Right lobe of liver (tissue), 6 donors: Measurements from ENCODE around the gene TENT5C. TPM values are rescaled to one million over a fixed set of nuclear protein-coding genes. Genes with fewer than 3 reads are reported as not detected.
A peak's percentile ranks its signal among the peaks of the same experiment; 100 is the strongest.

Experiments
- ATAC-seq, 4 donors: fragments of 200-7000 bp; cut with Tn5 transposase; one replicate each; pipeline ENCODE4 v1.9.1; 2020; ENCODE audit warnings: mild to moderate bottlenecking in 4 of 4, moderate library complexity in 4 of 4
- DNase-seq, 3 donors: peaks; one replicate each; pipeline ENCODE4 v3.0.0-alpha.2; 2020
- H3K27ac ChIP-seq, 3 donors: fragments of 200-600 bp; one replicate each; pipeline ENCODE4 v1.8.0; 2022
- H3K27me3 ChIP-seq, 2 donors: fragments of 200-600 bp; one replicate each; pipeline ENCODE4 v1.8.0; 2022
- H3K36me3 ChIP-seq, 4 donors: fragments of 200-600 bp; sonication (generic) in 1 of 4; one replicate each; pipeline versions ENCODE4 v1.5.1 to v1.8.0; 2017 to 2022; ENCODE audit warnings: control low read depth in 1 of 4
- H3K4me1 ChIP-seq, 4 donors: fragments of 200-600 bp; sonication (generic) in 1 of 4; one replicate each; pipeline versions ENCODE4 v1.5.1 to v1.8.0; 2017 to 2022; ENCODE audit warnings: control low read depth in 1 of 4
- H3K4me3 ChIP-seq, 3 donors: fragments of 200-600 bp; one replicate each; pipeline ENCODE4 v1.8.0; 2022
- H3K9me3 ChIP-seq, 4 donors: fragments of 200-600 bp; sonication (generic) in 1 of 4; one replicate each; pipeline versions ENCODE4 v1.5.1 to v1.8.0; 2017 to 2022; ENCODE audit warnings: control low read depth in 1 of 4
- POLR2A ChIP-seq: fragments of 450-650 bp; IDR thresholded peaks from one replicate; pipeline ENCODE4 v1.6.1; 2017; ENCODE audit warnings: antibody characterized with exemption, mild to moderate bottlenecking
- WGBS: methylation state at CpG from one replicate; pipeline ENCODE4 v1.1.6; 2018; ENCODE audit warnings: low coverage, low lambda C conversion rate; ENCODE audit not compliant: insufficient coverage; ENCODE audit errors: missing lambda C conversion rate; 5-methylcytosine and 5-hydroxymethylcytosine counted together
- intact Hi-C, 2 donors: fragments of 100-400 bp; cut with DNase I; formaldehyde crosslinking; loops; one replicate each; pipeline versions ENCODE4 v1.11.2 to v1.14.1; 2022
- total RNA-seq, 6 experiments: library from RNA; depleted of rRNA in 2 of 6; stranded (reverse); fragments of >200 nt in 2 of 6; fragmentation: NEBNext Ultra II Directional in 3 of 6; extraction: Animal tissue kit (Norgen Biotek cat#: 25700) in 3 of 6; gene quantifications; one replicate each; pipeline versions ENCODE4 v1.1.0 to v1.2.4, GENCODE V29; 2016 to 2023
- TF ChIP-seq, protein P1 (sequence below), 4 donors: fragments of 200-600 bp in 3 of 4; fragments of 450-650 bp in 1 of 4; IDR thresholded peaks; one replicate each; pipeline versions ENCODE4 v1.5.1 to v1.8.0; 2016 to 2022; ENCODE audit warnings: antibody characterized with exemption in 4 of 4, mild to moderate bottlenecking in 2 of 4
- donor health status: DM: no; HTN: yes; CAD: no.
- donor health status: DM: no; HTN: no; CAD: no.
- donor health status: DM: no; HTN: no; CAD: no.
- donor health status: DM: no; HTN: yes; CAD: no.
- donor health status: DM: no; HTN: yes; CAD: no.

Gene TENT5C
- total RNA-seq, 6 experiments from 2014 or later = 2.3 to 13.7 (median 3.0) TPM

- WGBS = 77% methylated on average over 4 of the region's 5 CpGs
- Histone ChIP-seq H3K4me3 (no peak overlapping the region), H3K9me3 (no peaks in the 10 kb centered on the region), H3K27me3 (no peaks in the 10 kb centered on the region), H3K36me3 (no peaks in the 10 kb centered on the region), H3K4me1 (peaks cover 0 to 8% (median 0%) of the 10 kb centered on the region in 4 donors), H3K27ac (no peak overlapping the region)
- TF ChIP-seq, protein P1, sequence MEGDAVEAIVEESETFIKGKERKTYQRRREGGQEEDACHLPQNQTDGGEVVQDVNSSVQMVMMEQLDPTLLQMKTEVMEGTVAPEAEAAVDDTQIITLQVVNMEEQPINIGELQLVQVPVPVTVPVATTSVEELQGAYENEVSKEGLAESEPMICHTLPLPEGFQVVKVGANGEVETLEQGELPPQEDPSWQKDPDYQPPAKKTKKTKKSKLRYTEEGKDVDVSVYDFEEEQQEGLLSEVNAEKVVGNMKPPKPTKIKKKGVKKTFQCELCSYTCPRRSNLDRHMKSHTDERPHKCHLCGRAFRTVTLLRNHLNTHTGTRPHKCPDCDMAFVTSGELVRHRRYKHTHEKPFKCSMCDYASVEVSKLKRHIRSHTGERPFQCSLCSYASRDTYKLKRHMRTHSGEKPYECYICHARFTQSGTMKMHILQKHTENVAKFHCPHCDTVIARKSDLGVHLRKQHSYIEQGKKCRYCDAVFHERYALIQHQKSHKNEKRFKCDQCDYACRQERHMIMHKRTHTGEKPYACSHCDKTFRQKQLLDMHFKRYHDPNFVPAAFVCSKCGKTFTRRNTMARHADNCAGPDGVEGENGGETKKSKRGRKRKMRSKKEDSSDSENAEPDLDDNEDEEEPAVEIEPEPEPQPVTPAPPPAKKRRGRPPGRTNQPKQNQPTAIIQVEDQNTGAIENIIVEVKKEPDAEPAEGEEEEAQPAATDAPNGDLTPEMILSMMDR (IDR thresholded peaks at IDR 0.05) = no peak
- no peak for TF ChIP-seq POLR2A
- intact Hi-C loops = no loop called here
- ATAC-seq (no peak), DNase-seq (no peak)
Measured at GRCh38 chr1:117665556-117666270, 59.9 kb downstream of the TENT5C start.

DNA sequence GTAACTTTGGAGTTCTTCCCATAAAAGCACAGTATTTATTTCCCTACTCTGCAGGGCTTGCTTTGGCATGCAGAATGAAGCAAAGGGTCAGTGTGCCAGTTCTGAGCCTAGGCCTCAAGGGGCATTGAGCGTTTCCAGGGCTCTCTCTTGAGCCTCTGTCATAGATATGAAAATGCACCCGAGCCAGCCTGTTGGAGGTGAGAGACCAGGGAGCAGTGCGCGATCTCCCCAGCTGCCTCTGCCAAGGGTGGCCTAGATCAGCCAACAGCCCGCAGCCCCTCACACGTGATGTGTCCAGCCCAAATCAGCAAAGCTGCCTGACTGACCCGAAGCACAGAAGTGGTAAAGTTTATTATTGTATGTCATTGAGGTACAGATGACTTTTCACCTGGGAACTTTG, 63.7 kb downstream of the TENT5C start:
- 77% methylated on average over 4 of the region's 7 CpGs for WGBS
- ATAC-seq = no peak

DNA sequence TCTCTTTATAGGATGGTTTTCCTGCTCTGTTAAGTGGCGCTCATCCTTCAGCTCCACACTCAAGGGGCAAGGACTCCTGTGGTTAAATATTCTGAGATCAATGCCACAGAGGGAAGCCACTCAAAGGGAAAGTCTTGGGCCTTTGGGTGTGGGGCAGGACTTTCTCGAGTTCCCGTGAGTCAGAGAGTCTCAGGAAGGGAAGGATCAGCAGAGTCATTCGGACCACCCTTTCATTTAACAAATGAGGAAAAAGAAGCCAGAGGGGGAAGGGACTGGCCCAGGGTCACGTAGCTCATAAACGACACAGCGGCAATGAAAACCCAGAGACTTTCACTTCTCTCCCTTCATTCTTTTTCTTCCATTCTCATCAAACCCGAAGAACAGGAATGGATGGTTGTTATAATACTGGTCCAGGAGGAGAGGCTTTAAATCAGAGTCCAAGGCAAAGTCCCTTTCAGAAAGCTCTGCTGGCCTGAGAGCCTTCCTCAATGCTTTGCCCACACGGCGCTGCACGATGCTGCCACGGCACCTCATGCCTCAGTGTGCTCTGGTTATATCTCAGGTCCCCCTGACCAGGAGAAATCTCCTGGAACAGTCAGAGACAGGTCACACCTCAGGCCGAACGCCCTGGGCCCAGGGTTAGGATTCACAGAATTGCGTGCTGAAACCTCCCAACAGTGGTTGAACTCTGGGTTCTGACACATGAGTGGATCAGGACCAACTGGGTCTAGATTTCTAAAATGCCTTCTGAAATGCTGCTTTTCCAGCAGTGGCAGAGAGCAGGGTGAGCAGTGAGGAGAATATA, 65.3 kb downstream of the TENT5C start:
- ATAC-seq = peak in 2 of 4 donors; percentile 37 to 40
- intact Hi-C loops = no loop called here
- 79% methylated on average over 15 of the region's 15 CpGs for WGBS

More for the DNA sequence above, 63.7 kb downstream of the TENT5C start:
- Histone ChIP-seq H3K4me3 (no peak overlapping the region), H3K36me3 (no peaks in the 10 kb centered on the region), H3K27ac (no peak overlapping the region), H3K27me3 (no peaks in the 10 kb centered on the region), H3K9me3 (no peaks in the 10 kb centered on the region), H3K4me1 (no peaks in the 10 kb centered on the region)
- DNase-seq = no peak
- no peak for TF ChIP-seq POLR2A
- TF ChIP-seq, protein P1 (IDR thresholded peaks at IDR 0.05) = no peak
- intact Hi-C loops = no loop called here

GRCh38 chr1:117671781-117672501, 66.1 kb downstream of the TENT5C start:
- peak; percentile 70 to 90 (median 78) for ATAC-seq

More for the DNA sequence above, 65.3 kb downstream of the TENT5C start:
- Histone ChIP-seq H3K27me3 (no peaks in the 10 kb centered on the region), H3K4me3 (no peak overlapping the region), H3K4me1 (no peaks in the 10 kb centered on the region), H3K9me3 (no peaks in the 10 kb centered on the region), H3K36me3 (no peaks in the 10 kb centered on the region), H3K27ac (no peak overlapping the region)
- no peak for DNase-seq
- TF ChIP-seq POLR2A = no peak
- TF ChIP-seq, protein P1 (IDR thresholded peaks at IDR 0.05) = no peak

More at GRCh38 chr1:117671781-117672501, 66.1 kb downstream of the TENT5C start:
- DNase-seq = peak; percentile 61 to 69 (median 63)
- H3K27ac ChIP-seq = no peak overlapping the region
- no peaks in the 10 kb centered on the region for H3K9me3 ChIP-seq
- no peak overlapping the region for H3K4me3 ChIP-seq
- intact Hi-C loops = no loop called here
- TF ChIP-seq POLR2A = no peak
- TF ChIP-seq, protein P1 (IDR thresholded peaks at IDR 0.05) = peak; percentile 21 to 46 (median 36)
- no peaks in the 10 kb centered on the region for H3K36me3 ChIP-seq
- H3K27me3 ChIP-seq = no peaks in the 10 kb centered on the region
- 6% methylated on average over 2 of the region's 6 CpGs for WGBS
- H3K4me1 ChIP-seq = no peaks in the 10 kb centered on the region
